NT2/D1 (cell line): ENCODE measurements around the gene KIF22.

Source experiments
- YY1 ChIP-seq: IDR thresholded peaks from 2 replicates; pipeline ENCODE4 v1.6.1; 2011; ENCODE audit not compliant: insufficient read length, insufficient read depth
- ZNF274 ChIP-seq: IDR thresholded peaks from 2 replicates; pipeline ENCODE4 v1.6.1; 2011; ENCODE audit warnings: mild to moderate bottlenecking, low read depth, low read length

DNA sequence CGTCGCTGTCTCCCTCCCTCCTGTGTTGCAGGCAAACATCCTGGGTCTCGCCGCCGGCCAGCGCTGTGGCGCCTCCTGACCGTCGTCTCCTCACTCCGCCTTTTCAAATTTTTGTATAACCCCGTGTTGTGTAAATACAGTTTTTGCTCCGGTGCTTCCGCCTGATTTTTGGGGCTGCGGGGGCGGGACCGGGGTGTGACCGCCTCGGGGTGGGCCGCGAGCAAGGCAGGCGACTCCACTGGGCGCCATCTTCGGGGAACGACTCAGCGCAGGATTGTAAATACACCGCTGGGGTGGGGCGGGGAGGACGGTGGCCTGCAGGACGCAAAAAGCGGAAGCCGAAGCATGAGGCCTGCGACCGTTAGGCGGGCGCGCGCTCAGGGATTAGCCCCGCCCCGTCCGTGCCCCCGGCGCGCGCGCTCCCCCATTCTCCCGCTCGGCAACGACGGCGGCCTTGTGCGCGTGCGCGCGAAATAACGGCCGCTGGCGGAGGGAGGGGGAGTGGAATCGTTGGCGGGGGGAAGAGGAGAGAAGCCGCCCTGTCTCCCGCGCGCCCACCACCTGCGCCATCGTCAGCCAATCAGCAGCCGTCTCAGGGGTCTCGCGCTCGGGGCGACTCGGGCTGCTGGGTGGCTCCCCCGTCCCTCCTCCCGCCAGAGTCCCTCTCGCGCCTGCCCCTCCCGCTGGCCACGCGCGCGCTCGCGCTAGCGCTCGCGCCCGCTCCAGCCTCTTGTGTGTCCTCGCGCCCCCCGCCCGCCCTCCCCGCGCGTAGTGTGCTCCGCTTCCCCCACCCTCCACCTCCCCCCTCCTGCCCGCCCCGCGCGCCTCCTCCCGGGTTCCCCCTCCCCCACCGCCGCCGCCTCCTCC is 14.9 kb downstream of the KIF22 start:
- TF ChIP-seq ZNF274 (no peak), YY1 (peak; percentile 75)
